Activated CD8-positive, alpha-beta memory T cell treated with anti-CD3 and anti-CD28 coated beads for 1 hour (primary cell): Measurements from ENCODE around the gene CYP3A7.
"Not testable (repeated sequence)": the region's sequence is repeated elsewhere in the genome, so short reads cannot be mapped to it uniquely, and the experiment has no call there.

Experiments used
- DNase-seq, 2 donors: peaks; one replicate each; pipeline ENCODE4 v3.0.0-alpha.2; 2020; ENCODE audit warnings: low read depth in 1 of 2; ENCODE audit errors: extremely low read depth in 1 of 2

The CYP3A7 gene

DNA sequence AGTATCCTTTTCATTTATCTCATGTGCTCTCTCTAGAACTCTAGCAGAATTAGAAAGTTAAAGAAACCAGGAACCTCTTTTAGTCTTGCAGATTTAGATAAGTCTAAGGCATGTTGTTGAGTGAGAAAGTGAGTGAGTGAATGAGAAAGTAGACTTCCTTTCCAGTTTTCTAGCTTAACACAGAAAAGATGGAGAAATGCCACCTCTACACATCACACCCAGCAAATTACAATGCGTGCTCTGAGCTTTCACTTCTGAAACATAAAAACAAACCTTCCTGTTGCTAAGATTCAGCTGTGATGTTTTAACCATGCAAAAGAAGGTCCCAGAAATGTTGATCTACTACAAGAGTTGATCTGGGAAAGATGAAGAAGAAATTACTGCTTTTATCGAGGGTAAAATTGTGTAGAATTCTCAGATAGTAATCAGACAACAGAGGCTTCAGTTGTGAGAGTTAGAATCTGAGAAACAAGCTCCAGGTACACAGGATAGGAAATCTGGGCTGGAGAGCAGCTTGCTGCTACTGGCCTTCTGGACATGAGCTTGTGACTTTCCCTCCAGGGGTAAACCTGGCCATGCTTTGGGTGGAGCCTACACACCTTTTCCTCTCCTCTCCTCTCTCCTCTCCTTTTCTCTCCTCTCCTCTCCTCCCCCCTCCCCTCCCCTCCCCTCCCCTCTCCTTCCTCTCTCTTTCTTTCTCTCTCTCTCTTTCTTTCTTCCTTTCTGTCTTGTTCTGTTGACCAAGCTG lies 59.8 kb downstream of the CYP3A7 start:
- DNase-seq, result no peak

DNA sequence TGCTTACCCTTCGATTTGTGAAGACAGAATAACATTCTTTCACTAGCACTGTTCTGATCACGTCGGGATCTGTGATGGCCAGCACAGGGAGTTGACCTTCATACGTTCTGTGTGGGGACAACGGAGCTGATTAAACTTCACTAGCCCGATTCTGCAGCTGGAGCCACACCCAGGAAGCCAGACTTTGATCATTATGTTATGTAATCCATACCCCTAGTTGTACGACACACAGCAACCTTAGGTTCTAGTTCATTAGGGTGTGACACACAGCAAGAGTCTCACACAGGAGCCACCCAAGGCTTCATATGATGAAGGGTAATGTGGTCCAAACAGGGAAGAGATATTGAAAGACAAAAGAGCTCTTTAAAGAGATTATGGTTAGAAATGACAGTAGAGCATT lies 62.4 kb downstream of the CYP3A7 start:
- DNase-seq, result no peak

DNA sequence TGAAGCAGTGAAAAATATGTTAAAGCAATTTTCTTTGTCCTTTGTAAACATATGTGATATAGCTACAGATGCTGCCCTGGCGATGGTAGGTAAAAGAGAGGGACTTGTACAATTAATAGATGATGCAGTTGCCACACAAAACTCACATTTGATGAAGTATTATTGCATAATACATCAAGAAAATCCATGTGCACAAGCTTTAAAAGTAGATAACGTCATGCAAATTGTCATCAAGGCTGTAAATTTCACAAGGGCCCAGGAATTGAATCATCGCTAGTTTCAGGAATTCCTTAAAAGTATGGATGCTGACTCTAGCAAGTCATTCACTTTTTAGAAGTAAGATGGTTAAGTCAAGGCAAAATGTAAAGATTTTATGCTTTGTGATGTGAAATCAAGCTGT lies 65.2 kb downstream of the CYP3A7 start:
- DNase-seq, result no peak

DNA sequence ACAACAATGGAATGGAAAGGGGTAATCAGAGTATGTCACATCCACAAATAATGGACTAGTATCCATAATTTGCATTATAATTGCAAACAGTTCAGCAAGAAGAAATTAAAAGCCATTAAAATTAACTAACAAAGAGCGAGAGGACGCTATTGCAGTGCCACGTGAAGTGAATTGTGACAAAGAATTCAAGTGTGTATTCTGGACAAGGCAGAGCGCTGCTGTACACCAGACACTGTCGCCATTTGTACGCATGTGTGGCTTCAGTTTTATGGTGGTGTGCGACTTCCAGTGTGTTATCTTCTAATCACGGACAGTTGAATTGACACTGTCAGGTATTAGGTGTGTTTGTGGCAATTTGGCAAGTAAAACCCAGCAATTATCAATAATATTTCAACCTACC lies 66.5 kb downstream of the CYP3A7 start:
- DNase-seq, result no peak

DNA sequence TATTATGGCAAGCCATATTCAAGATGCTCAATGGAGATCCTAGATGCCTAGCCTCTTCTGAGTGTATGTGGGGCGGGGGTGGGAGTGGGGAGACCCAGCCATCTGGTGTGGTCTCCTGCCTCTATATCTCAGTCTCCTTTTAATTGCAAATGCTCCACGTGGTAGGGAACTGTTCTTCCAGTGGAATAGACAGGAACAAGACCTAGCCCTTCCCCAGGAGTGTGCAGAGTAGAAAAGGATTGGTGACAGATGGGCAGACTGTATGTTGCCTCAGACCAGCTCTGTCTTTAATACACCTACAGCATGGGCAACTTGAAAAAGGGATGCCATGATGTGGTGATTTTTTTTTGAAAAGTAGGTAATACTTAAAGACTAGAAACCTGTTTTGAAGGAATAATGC lies 67.8 kb downstream of the CYP3A7 start:
- no peak for DNase-seq

DNA sequence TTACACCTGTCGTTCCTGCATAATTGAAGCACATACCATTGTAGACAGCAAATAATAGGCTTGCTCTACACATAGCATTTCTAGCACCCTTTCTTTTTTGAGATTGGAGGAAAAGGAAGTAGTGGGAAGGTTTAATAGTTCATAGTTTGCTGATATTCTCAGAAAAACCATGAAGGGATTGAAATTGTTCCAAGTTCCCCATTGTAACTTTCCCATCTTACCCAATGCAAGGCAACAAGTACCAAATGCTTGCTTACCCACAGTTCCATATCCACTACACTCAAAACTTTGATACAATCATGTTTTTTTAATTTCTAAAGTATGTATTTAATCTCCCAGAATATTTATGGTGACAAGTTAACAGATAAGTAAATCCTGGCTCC lies 69.0 kb downstream of the CYP3A7 start:
- no peak for DNase-seq

DNA sequence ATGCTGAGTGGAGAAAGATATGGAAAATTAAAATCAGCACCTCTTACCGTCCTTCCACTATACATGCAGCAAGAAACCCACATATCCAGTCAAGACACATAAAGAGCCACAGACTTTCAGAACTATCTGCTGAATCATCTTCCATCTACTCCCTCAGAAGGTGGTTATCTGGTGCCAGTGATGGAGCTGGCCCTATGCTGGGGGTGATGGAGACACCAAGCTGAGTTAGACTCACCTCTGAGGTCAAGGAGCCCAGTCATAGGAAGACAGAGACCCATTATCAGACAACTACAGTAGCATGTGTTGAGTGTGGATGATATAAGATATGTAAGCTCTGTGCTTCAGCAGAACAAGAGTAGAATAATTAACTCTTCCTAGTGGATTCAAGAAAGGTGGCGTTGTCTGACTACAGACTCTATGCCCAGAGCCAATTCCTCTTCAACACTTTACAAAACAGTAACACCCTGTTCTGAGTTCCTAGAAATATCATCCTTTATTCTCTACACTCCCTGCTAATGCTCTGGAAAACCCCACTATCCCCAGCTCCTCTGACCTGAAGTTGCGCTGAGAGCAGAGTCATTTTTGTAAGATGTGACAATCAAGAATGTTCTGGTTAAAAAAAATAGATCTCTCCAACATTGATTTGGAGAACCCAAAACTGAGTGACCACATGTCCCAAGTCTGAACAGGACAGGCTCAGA lies 69.5 kb downstream of the CYP3A7 start:
- no peak for DNase-seq

DNA sequence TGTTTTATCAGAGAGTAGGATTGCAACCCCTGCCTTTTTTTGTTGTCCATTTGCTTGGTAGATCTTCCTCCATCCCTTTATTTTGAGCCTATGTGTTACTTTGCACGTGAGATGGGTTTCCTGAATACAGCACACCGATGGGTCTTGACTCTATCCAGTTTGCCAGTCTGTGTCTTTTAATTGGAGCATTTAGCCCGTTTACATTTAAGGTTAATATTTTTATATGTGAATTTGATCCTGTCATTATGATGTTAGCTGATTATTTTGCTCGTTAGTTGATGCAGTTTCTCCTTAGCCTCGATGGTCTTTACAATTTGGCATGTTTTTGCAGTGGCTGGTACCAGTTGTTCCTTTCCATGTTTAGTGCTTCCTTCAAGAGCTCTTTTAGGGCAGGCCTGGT lies 77.1 kb downstream of the CYP3A7 start:
- DNase-seq, result not testable (repeated sequence)
